Heart left ventricle (tissue), 16 donors: ENCODE measurements around the gene TBC1D25. TPM values are rescaled to one million over a fixed set of nuclear protein-coding genes. Genes with fewer than 3 reads are reported as not detected.
"Not testable (repeated sequence)": the region's sequence is repeated elsewhere in the genome, so short reads cannot be mapped to it uniquely, and the experiment has no call there.

Experiments
- ATAC-seq, 4 donors: fragments of 200-7000 bp; cut with Tn5 transposase; one replicate each; pipeline ENCODE4 v1.9.1; 2020 to 2022; ENCODE audit warnings: moderate library complexity in 4 of 4, mild to moderate bottlenecking in 3 of 4, moderate number of reproducible peaks in 1 of 4
- DNase-seq, 5 donors: peaks; one replicate each; pipeline ENCODE4 v3.0.0-alpha.2; 2020
- H3K27ac ChIP-seq, 12 donors: fragments of 200-600 bp; sonication (generic) in 4 of 12; one replicate each; pipeline versions ENCODE4 v1.5.0 to v1.8.0; 2016 to 2022; ENCODE audit warnings: mild to moderate bottlenecking in 2 of 12
- H3K27me3 ChIP-seq, 9 donors: fragments of 200-600 bp; sonication (generic) in 2 of 9; one replicate each; pipeline versions ENCODE4 v1.5.1 to v1.8.0; 2016 to 2022; ENCODE audit warnings: mild to moderate bottlenecking in 3 of 9
- H3K36me3 ChIP-seq, 9 donors: fragments of 200-600 bp; sonication (generic) in 2 of 9; one replicate each; pipeline versions ENCODE4 v1.5.0 to v1.8.0; 2018 to 2022; ENCODE audit warnings: mild to moderate bottlenecking in 2 of 9
- H3K4me1 ChIP-seq, 12 donors: fragments of 200-600 bp; sonication (generic) in 4 of 12; one replicate each; pipeline versions ENCODE4 v1.5.0 to v1.8.0; 2016 to 2022; ENCODE audit warnings: mild to moderate bottlenecking in 3 of 12
- H3K4me3 ChIP-seq, 12 donors: fragments of 200-600 bp; sonication (generic) in 4 of 12; one replicate each; pipeline versions ENCODE4 v1.5.0 to v1.8.0; 2017 to 2022; ENCODE audit warnings: mild to moderate bottlenecking in 9 of 12, moderate library complexity in 4 of 12
- H3K9me3 ChIP-seq, 12 donors: fragments of 200-600 bp; sonication (generic) in 4 of 12; one replicate each; pipeline versions ENCODE4 v1.5.0 to v1.8.0; 2016 to 2022; ENCODE audit warnings: mild to moderate bottlenecking in 1 of 12
- CTCF ChIP-seq, 12 donors: fragments of 200-600 bp; sonication (generic) in 4 of 12; IDR thresholded peaks; one replicate each; pipeline versions ENCODE4 v1.5.0 to v1.8.0; 2018 to 2022; ENCODE audit warnings: antibody characterized with exemption in 12 of 12, mild to moderate bottlenecking in 5 of 12
- POLR2A ChIP-seq, 2 donors: fragments of 450-650 bp; IDR thresholded peaks; one replicate each; pipeline ENCODE4 v1.6.1; 2017; ENCODE audit warnings: antibody characterized with exemption in 2 of 2, mild to moderate bottlenecking in 2 of 2, moderate library complexity in 2 of 2
- WGBS, 4 donors: extraction: QIAGEN DNeasy Blood & Tissue Kit in 2 of 4; methylation state at CpG; one replicate each; pipeline versions ENCODE4 v1.1.5 to v1.1.7; 2013 to 2018; 5-methylcytosine and 5-hydroxymethylcytosine counted together
- intact Hi-C, 10 donors: fragments of 100-400 bp; cut with DNase I; formaldehyde crosslinking; loops; one replicate each; pipeline versions ENCODE4 v1.11.1 to v1.14.2; 2022
- polyA plus RNA-seq, 2 donors: library from polyadenylated mRNA; stranded (reverse); fragments of 200-250 nt; gene quantifications; one replicate each; pipeline ENCODE4 v1.2.3, GENCODE V29; 2013
- total RNA-seq, 9 donors: library from RNA; depleted of rRNA in 2 of 9; stranded (reverse); fragments of >200 nt in 2 of 9; fragmentation: NEBNext Ultra II Directional in 3 of 9; extraction: Animal tissue kit (Norgen Biotek cat#: 25700) in 3 of 9; gene quantifications; one replicate each; pipeline versions ENCODE4 v1.1.0 to v1.2.4, GENCODE V29; 2016 to 2023
- donor health status: ischemic (EF 13 %, LVEDD 7.1; RV severe dilation, severe dysfunction).
- donor health status: healthy with polysubstance abuse.
- donor health status: DM: no; HTN: yes; CAD: no.
- donor health status: DM: no; HTN: no; CAD: no.
- donor health status: ischemic (EF 25% LVEDD 6.9; RV normal size, moderate dysfunction).
- donor health status: ischemic (EF 25% LVEDD 5.7; RV mildly dilated, moderate dysfunction).
- donor health status: healthy.
- donor health status: DM: yes; HTN: yes; CAD: no.
- donor health status: ischemic (EF 35%, LVEDD 5.7; RV mildly dilated, moderate dysfunction).
- donor health status: nonischemic (EF 11% LVEDD 7.7; RV severe dilation, severe dysfunction).
- donor health status: DM: yes; HTN: yes; CAD: no.
- donor health status: PGD.
- donor health status: ischemic (EF 29% LVEDD 5.4; RV normal size, mild dysfunction).
- donor health status: nonischemic (EF 23%, LVEDD 6.1; RV moderate dilation, normal function).

Gene TBC1D25
- total and polyA plus RNA-seq, 11 donors: 5.2 to 23.7 (median 16.8) TPM

GRCh38 chrX:48540480-48540879 lies 966 bp downstream of the TBC1D25 start:
- peaks cover 0 to 23% (median 8%) of the 10 kb centered on the region in 9 donors for H3K36me3 ChIP-seq
- 53 to 69% (median 64%) methylated on average over 7 of the region's 7 CpGs for WGBS, 4 donors
- no peak for ATAC-seq
- peaks cover 0 to 16% (median 3%) of the 10 kb centered on the region in 12 donors for H3K4me1 ChIP-seq
- intact Hi-C loops: no loop called here
- no peak for TF ChIP-seq CTCF (IDR thresholded peaks at IDR 0.05)
- TF ChIP-seq POLR2A (IDR thresholded peaks at IDR 0.05): no peak
- peak overlapping the region; percentile 53 to 91 (median 74) for H3K4me3 ChIP-seq
- H3K27me3 ChIP-seq: peaks cover 0 to 3% (median 0%) of the 10 kb centered on the region in 9 donors
- peak overlapping the region in 9 of 12 donors; percentile 24 to 95 (median 91) for H3K27ac ChIP-seq
- H3K9me3 ChIP-seq: no peaks in the 10 kb centered on the region
- DNase-seq: no peak

- ATAC-seq (no peak), DNase-seq (no peak)
- H3K9me3 ChIP-seq: no peaks in the 10 kb centered on the region
- H3K27ac ChIP-seq: no peak overlapping the region
- peaks cover 0 to 30% (median 8%) of the 10 kb centered on the region in 9 donors for H3K36me3 ChIP-seq
- peaks cover 0 to 3% (median 0%) of the 10 kb centered on the region in 9 donors for H3K27me3 ChIP-seq
- H3K4me3 ChIP-seq: no peak overlapping the region
- H3K4me1 ChIP-seq: peaks cover 0 to 16% (median 3%) of the 10 kb centered on the region in 12 donors
- intact Hi-C loops: no loop called here
- no peak for TF ChIP-seq POLR2A (IDR thresholded peaks at IDR 0.05)
- TF ChIP-seq CTCF (IDR thresholded peaks at IDR 0.05): no peak
- WGBS, 4 donors: 77 to 92% (median 85%) methylated on average over 10 of the region's 10 CpGs
Observed at GRCh38 chrX:48541140-48541814, 1.8 kb downstream of the TBC1D25 start.

- DNase-seq (no peak), ATAC-seq (no peak)
- WGBS, 4 donors: 89 to 97% (median 93%) methylated on average over 3 of the region's 3 CpGs
- Histone ChIP-seq H3K9me3 (no peaks in the 10 kb centered on the region), H3K27ac (no peak overlapping the region), H3K36me3 (peaks cover 0 to 61% (median 13%) of the 10 kb centered on the region in 9 donors), H3K27me3 (no peaks in the 10 kb centered on the region), H3K4me1 (no peaks in the 10 kb centered on the region), H3K4me3 (no peak overlapping the region)
- no peak for TF ChIP-seq CTCF (IDR thresholded peaks at IDR 0.05)
- no peak for TF ChIP-seq POLR2A (IDR thresholded peaks at IDR 0.05)
- intact Hi-C loops: no loop called here
Observed at GRCh38 chrX:48548871-48549270, 9.4 kb downstream of the TBC1D25 start.

- intact Hi-C loops, H3K9me3 ChIP-seq, ATAC-seq, DNase-seq, H3K4me3 ChIP-seq, H3K27me3 ChIP-seq, H3K4me1 ChIP-seq: not testable (repeated sequence)
- WGBS, 4 donors: 28 to 65% (median 53%) methylated on average over 9 of the region's 9 CpGs
- Histone ChIP-seq H3K36me3 (peaks cover 0 to 50% (median 20%) of the 10 kb centered on the region in 9 donors), H3K27ac (peak overlapping the region in 9 of 12 donors; percentile 23 to 76 (median 47))
Observed at GRCh38 chrX:48555731-48556325, 16.3 kb downstream of the TBC1D25 start.
